Astrocyte (in vitro differentiated cells and primary cell): ENCODE measurements around the gene PRPF40B.

Experiments used
- EZH2 ChIP-seq: IDR thresholded peaks from 2 replicates; pipeline ENCODE4 v1.6.1; 2012; ENCODE audit warnings: mild to moderate bottlenecking, low read length, inconsistent platforms; ENCODE audit not compliant: insufficient read depth
- TF ChIP-seq, protein P1 (sequence below): IDR thresholded peaks from 2 replicates; pipeline ENCODE4 v1.5.1; 2011; ENCODE audit warnings: low read depth, mild to moderate bottlenecking, inconsistent platforms, low read length, moderate library complexity; ENCODE audit not compliant: insufficient read depth

DNA sequence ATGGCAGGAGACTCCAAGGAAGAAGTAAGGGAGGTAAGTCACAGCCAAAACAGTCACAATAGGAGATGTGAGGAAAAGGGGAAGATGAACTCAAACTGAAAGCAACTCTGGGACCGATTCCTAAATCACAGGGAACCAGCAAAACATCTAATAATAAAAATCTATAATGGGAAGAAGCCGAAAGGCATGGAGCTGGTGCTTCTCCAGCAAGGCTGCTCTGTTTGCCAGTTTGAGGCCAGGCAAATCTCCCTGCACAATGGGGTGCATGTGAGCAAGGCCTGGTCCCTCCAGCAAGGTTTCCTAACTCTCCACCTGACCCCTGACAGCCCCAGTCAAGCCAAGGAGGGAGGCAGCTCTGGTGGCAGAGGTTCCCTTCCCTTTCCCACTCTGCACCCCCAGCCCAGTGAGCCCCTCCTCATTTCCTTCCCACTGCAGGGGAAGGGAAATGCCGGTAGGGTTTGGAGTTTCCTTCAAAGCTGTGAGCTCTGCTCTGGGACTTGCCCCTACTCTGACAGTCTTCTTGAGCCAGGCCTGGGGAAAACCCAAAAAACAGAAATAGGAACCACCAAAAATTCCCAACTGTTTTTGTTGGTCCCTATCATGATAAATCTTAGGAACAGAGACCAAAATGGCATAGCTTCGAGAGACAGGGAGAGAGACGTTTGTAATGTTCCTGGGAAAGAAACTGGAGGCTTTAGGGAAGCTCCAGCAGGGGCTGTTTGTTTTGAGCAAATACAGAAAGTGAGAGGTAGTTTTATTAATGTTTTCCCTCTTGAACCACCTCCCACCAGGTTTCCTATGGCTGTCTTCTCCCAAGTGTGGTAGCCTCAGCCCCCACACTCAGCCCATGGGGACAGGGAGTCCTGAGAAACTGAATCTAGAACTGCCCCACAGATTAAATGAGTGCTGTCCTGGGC is 49.2 kb downstream of the PRPF40B start:
- TF ChIP-seq, protein P1, sequence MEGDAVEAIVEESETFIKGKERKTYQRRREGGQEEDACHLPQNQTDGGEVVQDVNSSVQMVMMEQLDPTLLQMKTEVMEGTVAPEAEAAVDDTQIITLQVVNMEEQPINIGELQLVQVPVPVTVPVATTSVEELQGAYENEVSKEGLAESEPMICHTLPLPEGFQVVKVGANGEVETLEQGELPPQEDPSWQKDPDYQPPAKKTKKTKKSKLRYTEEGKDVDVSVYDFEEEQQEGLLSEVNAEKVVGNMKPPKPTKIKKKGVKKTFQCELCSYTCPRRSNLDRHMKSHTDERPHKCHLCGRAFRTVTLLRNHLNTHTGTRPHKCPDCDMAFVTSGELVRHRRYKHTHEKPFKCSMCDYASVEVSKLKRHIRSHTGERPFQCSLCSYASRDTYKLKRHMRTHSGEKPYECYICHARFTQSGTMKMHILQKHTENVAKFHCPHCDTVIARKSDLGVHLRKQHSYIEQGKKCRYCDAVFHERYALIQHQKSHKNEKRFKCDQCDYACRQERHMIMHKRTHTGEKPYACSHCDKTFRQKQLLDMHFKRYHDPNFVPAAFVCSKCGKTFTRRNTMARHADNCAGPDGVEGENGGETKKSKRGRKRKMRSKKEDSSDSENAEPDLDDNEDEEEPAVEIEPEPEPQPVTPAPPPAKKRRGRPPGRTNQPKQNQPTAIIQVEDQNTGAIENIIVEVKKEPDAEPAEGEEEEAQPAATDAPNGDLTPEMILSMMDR, result no peak
- TF ChIP-seq EZH2, result no peak
